ENCODE measurements around the gene SDF2.

Gene SDF2

DNA sequence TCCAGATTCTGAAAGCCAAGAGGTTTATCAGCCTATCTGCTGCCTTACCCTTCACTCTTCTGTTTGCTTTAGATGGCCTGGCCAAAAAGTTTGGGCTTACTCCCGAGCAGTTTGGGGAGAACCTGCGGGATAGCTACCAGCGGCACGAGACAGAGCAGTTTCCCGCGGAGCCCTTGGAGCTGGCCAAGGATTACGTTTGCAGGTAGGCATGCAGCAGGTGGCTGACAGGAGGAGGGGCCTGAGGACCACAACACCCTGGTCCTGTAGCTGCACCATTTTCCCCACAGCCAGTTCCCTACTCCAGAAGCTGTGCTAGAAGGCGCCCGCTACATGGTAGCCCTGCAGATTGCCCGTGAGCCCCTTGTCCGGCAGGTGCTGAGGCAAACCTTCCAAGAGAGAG, 20.9 kb upstream of the SDF2 start:
- TF ChIP-seq CTCF (conservative IDR thresholded peaks at IDR 0.05; ENCODE audit: low read depth, low read length), result no peak
- no peak overlapping the region for H3K4me3 ChIP-seq (ENCODE audit: low read depth, low read length)
- DNase-seq (ENCODE audit: low read depth), result no peak

GRCh38 chr17:28675980-28676379, 14.3 kb upstream of the SDF2 start:
- no peak for DNase-seq (ENCODE audit: low read depth)
- peak; percentile 48 for TF ChIP-seq CTCF (conservative IDR thresholded peaks at IDR 0.05; ENCODE audit: low read depth, low read length)
- no peak overlapping the region for H3K4me3 ChIP-seq (ENCODE audit: low read depth, low read length)

- H3K4me3 ChIP-seq (ENCODE audit: low read depth, low read length), result no peak overlapping the region
- no peak for TF ChIP-seq CTCF (conservative IDR thresholded peaks at IDR 0.05; ENCODE audit: low read depth, low read length)
- no peak for DNase-seq (ENCODE audit: low read depth)
Measured at GRCh38 chr17:28675490-28675889, 13.8 kb upstream of the SDF2 start.

DNA sequence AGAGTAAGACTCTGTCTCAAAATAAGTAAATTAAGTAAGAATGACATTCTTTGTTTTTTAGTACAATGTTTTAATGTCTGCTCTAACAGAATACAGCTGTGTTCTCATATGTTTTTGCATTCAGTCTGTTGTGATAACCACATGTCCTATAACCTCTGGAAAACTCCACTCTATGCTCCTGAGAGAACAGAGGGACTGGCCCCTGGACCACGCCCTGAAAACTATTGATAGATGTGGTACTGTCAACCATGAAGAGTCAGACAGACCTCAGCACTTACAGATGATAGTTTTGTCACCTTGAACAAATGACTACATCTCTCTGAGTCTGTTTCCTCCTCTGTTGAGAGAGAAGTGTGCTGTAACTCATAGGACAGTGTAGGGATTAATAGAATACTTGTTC, 8.2 kb upstream of the SDF2 start:
- DNase-seq (ENCODE audit: low read depth), result no peak
- TF ChIP-seq CTCF (conservative IDR thresholded peaks at IDR 0.05; ENCODE audit: low read depth, low read length), result no peak
- H3K4me3 ChIP-seq (ENCODE audit: low read depth, low read length), result no peak overlapping the region

DNA sequence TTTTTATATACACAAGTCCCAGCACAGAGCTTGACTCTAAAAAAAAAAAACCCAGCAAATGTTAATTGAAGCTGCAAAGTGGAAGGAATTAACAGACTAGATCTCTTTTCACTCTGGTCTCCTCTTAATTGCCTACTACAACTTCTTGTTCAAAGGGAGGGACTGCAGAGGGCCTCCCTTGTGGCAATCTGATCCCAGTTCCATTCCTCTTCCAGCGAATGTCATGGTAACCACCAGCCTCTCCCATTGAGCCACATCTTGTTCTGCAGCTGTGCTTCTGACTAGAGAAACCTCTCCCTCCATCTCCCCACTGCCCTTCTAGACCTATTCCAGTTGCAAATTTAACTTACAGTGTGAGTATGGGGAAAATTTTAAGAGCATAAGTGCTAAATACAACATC, 6.2 kb upstream of the SDF2 start:
- H3K4me3 ChIP-seq (ENCODE audit: low read depth, low read length), result no peak overlapping the region
- no peak for TF ChIP-seq CTCF (conservative IDR thresholded peaks at IDR 0.05; ENCODE audit: low read depth, low read length)
- DNase-seq (ENCODE audit: low read depth), result no peak

- DNase-seq (ENCODE audit: low read depth), result no peak
- H3K4me3 ChIP-seq (ENCODE audit: low read depth, low read length), result no peak overlapping the region
- no peak for TF ChIP-seq CTCF (conservative IDR thresholded peaks at IDR 0.05; ENCODE audit: low read depth, low read length)
Measured at GRCh38 chr17:28665994-28666393, 4.3 kb upstream of the SDF2 start.

GRCh38 chr17:28663723-28664122, 2.0 kb upstream of the SDF2 start:
- DNase-seq (ENCODE audit: low read depth), result no peak
- no peak for TF ChIP-seq CTCF (conservative IDR thresholded peaks at IDR 0.05; ENCODE audit: low read depth, low read length)
- no peak overlapping the region for H3K4me3 ChIP-seq (ENCODE audit: low read depth, low read length)

Data from choroid plexus epithelial cell (primary cell).